Neural progenitor cell (in vitro differentiated cells): ENCODE data around the gene CDH10. TPM values are rescaled to one million over a fixed set of nuclear protein-coding genes. Genes with fewer than 3 reads are reported as not detected.

Source experiments
- DNase-seq: peaks from one replicate; pipeline ENCODE4 v3.0.0-alpha.2; 2016; ENCODE audit warnings: low spot score
- H2AFZ ChIP-seq: fragments of 200-600 bp; sonication (generic); replicated peaks from 2 replicates; pipeline ENCODE4 v1.6.1; 2016; ENCODE audit warnings: antibody characterized with exemption
- H3F3A ChIP-seq: fragments of 200-600 bp; sonication (generic); 2 replicates; pipeline ENCODE4 v1.6.1; 2016; ENCODE audit warnings: antibody characterized with exemption, low read depth
- H3K27ac ChIP-seq: fragments of 200-600 bp; sonication (generic); 2 replicates; pipeline ENCODE4 v1.5.1; 2016; ENCODE audit warnings: mild to moderate bottlenecking
- H3K27me3 ChIP-seq: fragments of 200-600 bp; sonication (generic); 2 replicates; pipeline ENCODE4 v1.6.1; 2016; ENCODE audit warnings: mild to moderate bottlenecking, moderate library complexity
- H3K36me3 ChIP-seq: fragments of 200-600 bp; sonication (generic); 2 replicates; pipeline ENCODE4 v1.5.1; 2016
- H3K4me1 ChIP-seq: fragments of 200-600 bp; sonication (generic); 2 replicates; pipeline ENCODE4 v1.6.1; 2016; ENCODE audit warnings: mixed run types
- H3K4me2 ChIP-seq: fragments of 200-600 bp; sonication (generic); 2 replicates; pipeline ENCODE4 v1.6.1; 2016
- H3K4me3 ChIP-seq: fragments of 200-600 bp; sonication (generic); 2 replicates; pipeline ENCODE4 v1.5.1; 2016
- H3K79me2 ChIP-seq: fragments of 200-600 bp; sonication (generic); 2 replicates; pipeline ENCODE4 v1.6.1; 2016; ENCODE audit warnings: low read depth
- H3K9ac ChIP-seq: fragments of 200-600 bp; sonication (generic); 2 replicates; pipeline ENCODE4 v1.6.1; 2016
- H3K9me3 ChIP-seq: fragments of 200-600 bp; sonication (generic); 2 replicates; pipeline ENCODE4 v1.5.1; 2016; ENCODE audit warnings: low read depth
- H4K20me1 ChIP-seq: fragments of 200-600 bp; sonication (generic); 2 replicates; pipeline ENCODE4 v1.6.1; 2016; ENCODE audit warnings: low read depth
- H3K27ac Mint-ChIP-seq: 3 replicates; pipeline ENCODE4 v1.8.0; 2021; ENCODE audit warnings: mixed read lengths
- H3K27me3 Mint-ChIP-seq: 2 replicates; pipeline ENCODE4 v1.8.0; 2022; ENCODE audit warnings: low read depth, mild to moderate bottlenecking, inconsistent platforms, moderate library complexity, mixed read lengths; ENCODE audit not compliant: insufficient read depth
- H3K36me3 Mint-ChIP-seq: 3 replicates; pipeline ENCODE4 v1.8.0; 2021; ENCODE audit warnings: mixed read lengths
- H3K4me1 Mint-ChIP-seq: 3 replicates; pipeline ENCODE4 v1.8.0; 2021; ENCODE audit warnings: mixed read lengths
- H3K4me3 Mint-ChIP-seq: 3 replicates; pipeline ENCODE4 v1.8.0; 2021; ENCODE audit warnings: mild to moderate bottlenecking, moderate library complexity, mixed read lengths
- H3K9me3 Mint-ChIP-seq: 3 replicates; pipeline ENCODE4 v1.8.0; 2020; ENCODE audit warnings: mixed read lengths
- CTCF ChIP-seq: fragments of 200-600 bp; sonication (generic); IDR thresholded peaks from 2 replicates; pipeline ENCODE4 v1.5.1; 2017; ENCODE audit warnings: antibody characterized with exemption, mild to moderate bottlenecking
- EZH2 ChIP-seq: fragments of 200-600 bp; sonication (generic); IDR thresholded peaks from 2 replicates; pipeline ENCODE4 v1.6.1; 2017; ENCODE audit warnings: antibody characterized with exemption, mild to moderate bottlenecking, moderate library complexity
- EZH2phosphoT487 ChIP-seq: fragments of 200-600 bp; sonication (generic); IDR thresholded peaks from 2 replicates; pipeline ENCODE4 v1.6.1; 2017; ENCODE audit warnings: antibody characterized with exemption
- total RNA-seq: library from RNA; depleted of rRNA; stranded (reverse); fragments of >200 nt; gene quantifications from 2 replicates; pipeline ENCODE4 v1.2.3, GENCODE V29; 2015; ENCODE audit warnings: low replicate concordance

The CDH10 gene
- total RNA-seq, 1 donor from 2014 or later = 0.19 TPM

GRCh38 chr5:24477958-24478357, 166.8 kb downstream of the CDH10 start:
- H3K9me3 Mint-ChIP-seq = peaks cover 7% of the 10 kb centered on the region
- no peak for DNase-seq
- Histone ChIP-seq H3K79me2 (no peaks in the 10 kb centered on the region), H3K4me2 (no peak overlapping the region), H3K27ac (no peak overlapping the region), H3K9me3 (peaks cover 16% of the 10 kb centered on the region), H3K4me3 (no peak overlapping the region), H3K4me1 (no peaks in the 10 kb centered on the region), H4K20me1 (no peaks in the 10 kb centered on the region), H3K36me3 (peaks cover 9% of the 10 kb centered on the region), H3K9ac (no peak overlapping the region), H2AFZ (no peak overlapping the region), H3K27me3 (no peaks in the 10 kb centered on the region), H3F3A (no peaks in the 10 kb centered on the region)
- no peak for TF ChIP-seq CTCF
- no peak for TF ChIP-seq EZH2
- no peak for TF ChIP-seq EZH2phosphoT487
- H3K4me3 Mint-ChIP-seq = no peak overlapping the region
- H3K27ac Mint-ChIP-seq = no peak overlapping the region
- H3K36me3 Mint-ChIP-seq = no peaks in the 10 kb centered on the region
- no peaks in the 10 kb centered on the region for H3K4me1 Mint-ChIP-seq
- H3K27me3 Mint-ChIP-seq = no peaks in the 10 kb centered on the region

- Mint-ChIP-seq H3K9me3 (peaks cover 7% of the 10 kb centered on the region), H3K27ac (no peak overlapping the region), H3K4me3 (no peak overlapping the region), H3K36me3 (no peaks in the 10 kb centered on the region), H3K27me3 (no peaks in the 10 kb centered on the region), H3K4me1 (no peaks in the 10 kb centered on the region)
- Histone ChIP-seq H3K9ac (no peak overlapping the region), H3K27ac (no peak overlapping the region), H3F3A (no peaks in the 10 kb centered on the region), H3K4me1 (no peaks in the 10 kb centered on the region), H3K4me2 (no peak overlapping the region), H3K27me3 (no peaks in the 10 kb centered on the region), H3K36me3 (peaks cover 9% of the 10 kb centered on the region), H3K9me3 (peaks cover 16% of the 10 kb centered on the region), H2AFZ (no peak overlapping the region), H4K20me1 (no peaks in the 10 kb centered on the region), H3K79me2 (no peaks in the 10 kb centered on the region), H3K4me3 (no peak overlapping the region)
- DNase-seq = no peak
- TF ChIP-seq EZH2 (no peak), EZH2phosphoT487 (no peak), CTCF (no peak)
Measured at GRCh38 chr5:24475101-24475500, 169.7 kb downstream of the CDH10 start.

DNA sequence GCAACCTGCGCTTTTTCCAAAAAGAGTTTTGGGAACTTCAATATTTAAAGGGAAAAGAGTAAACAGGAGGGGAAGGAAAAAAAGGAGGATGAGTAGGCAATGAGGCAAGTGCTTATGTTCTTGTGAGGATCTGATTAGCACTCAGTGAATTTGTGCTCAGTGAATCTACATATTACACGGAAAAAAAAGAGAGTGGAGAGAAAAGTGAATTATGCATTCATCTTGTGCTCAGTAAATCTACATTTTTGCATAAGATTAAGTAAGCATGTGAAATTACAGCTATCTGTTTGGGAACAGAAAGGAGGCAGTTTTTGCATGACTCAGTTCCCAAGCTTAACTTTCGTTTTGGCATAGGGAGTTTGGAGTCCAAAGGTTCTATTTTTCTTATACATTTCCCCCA, 170.1 kb downstream of the CDH10 start:
- H3K4me2 ChIP-seq = no peak overlapping the region
- H3K79me2 ChIP-seq = no peaks in the 10 kb centered on the region
- H3F3A ChIP-seq = no peaks in the 10 kb centered on the region

More for the DNA sequence above, 170.1 kb downstream of the CDH10 start:
- Mint-ChIP-seq H3K4me1 (no peaks in the 10 kb centered on the region), H3K36me3 (no peaks in the 10 kb centered on the region), H3K9me3 (peaks cover 7% of the 10 kb centered on the region), H3K4me3 (no peak overlapping the region), H3K27ac (no peak overlapping the region), H3K27me3 (no peaks in the 10 kb centered on the region)
- no peak overlapping the region for H3K27ac ChIP-seq
- H3K4me1 ChIP-seq = no peaks in the 10 kb centered on the region
- DNase-seq = no peak
- no peak overlapping the region for H3K4me3 ChIP-seq
- no peaks in the 10 kb centered on the region for H3K27me3 ChIP-seq
- no peak overlapping the region for H2AFZ ChIP-seq
- H3K36me3 ChIP-seq = peaks cover 9% of the 10 kb centered on the region
- H3K9ac ChIP-seq = no peak overlapping the region
- H4K20me1 ChIP-seq = no peaks in the 10 kb centered on the region
- no peak for TF ChIP-seq CTCF
- no peak for TF ChIP-seq EZH2
- TF ChIP-seq EZH2phosphoT487 = no peak
- H3K9me3 ChIP-seq = peaks cover 16% of the 10 kb centered on the region
